22Rv1 (cell line): Measurements from ENCODE around the gene SPRY4.
"Not testable (repeated sequence)": the region's sequence is repeated elsewhere in the genome, so short reads cannot be mapped to it uniquely, and the experiment has no call there.

ENCODE experiments used
- H3K27ac ChIP-seq: fragments of 450-650 bp; 2 replicates; pipeline ENCODE4 v1.5.1; 2017
- CTCF ChIP-seq: fragments of 450-650 bp; IDR thresholded peaks from 2 replicates; pipeline ENCODE4 v1.5.1; 2017; ENCODE audit warnings: mild to moderate bottlenecking
- ZFX ChIP-seq: fragments of 450-650 bp; IDR thresholded peaks from 2 replicates; pipeline ENCODE4 v1.6.1; 2017; ENCODE audit warnings: antibody characterized with exemption, borderline replicate concordance

The SPRY4 gene

DNA sequence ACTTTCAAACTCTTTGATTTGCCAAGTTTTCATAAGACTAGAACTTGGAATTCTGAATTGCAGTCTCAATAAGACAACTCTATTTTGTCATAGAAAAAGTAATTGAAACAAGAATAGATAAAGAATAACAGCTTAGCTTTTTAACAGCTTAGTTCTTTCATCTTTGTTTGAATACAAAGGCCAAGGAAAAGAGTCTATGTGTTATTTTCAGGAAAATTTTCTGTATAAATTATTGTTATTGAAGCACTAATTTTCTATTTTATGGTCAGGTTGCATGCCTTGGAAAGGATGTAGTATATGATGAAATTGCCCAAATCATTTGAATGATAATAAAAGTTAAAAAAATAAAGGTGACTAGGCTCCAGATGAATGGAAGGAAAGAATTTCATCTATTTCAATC is 25.2 kb upstream of the SPRY4 start:
- H3K27ac ChIP-seq: no peak overlapping the region
- TF ChIP-seq CTCF: no peak
- TF ChIP-seq ZFX: no peak

DNA sequence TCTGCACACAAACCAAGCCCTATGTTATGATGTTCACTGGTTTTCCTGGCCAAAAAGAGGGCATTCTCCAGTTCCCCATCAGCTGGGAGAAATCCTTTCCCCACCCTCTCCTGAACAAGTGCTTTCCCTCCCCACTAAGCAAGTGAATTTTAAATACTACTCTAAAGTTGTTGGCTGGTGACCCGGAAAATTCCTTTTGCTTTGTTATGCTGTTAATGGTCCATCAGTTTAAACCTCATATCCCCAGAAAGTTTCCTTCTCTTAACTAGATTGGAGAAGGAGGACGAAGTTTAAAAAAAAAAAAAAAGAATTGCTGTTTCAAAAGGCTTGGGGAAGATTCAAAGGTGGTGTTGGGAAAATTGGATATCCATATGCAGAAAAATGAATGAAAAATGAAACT is 21.9 kb upstream of the SPRY4 start:
- TF ChIP-seq ZFX (no peak), CTCF (no peak)
- H3K27ac ChIP-seq: no peak overlapping the region

- H3K27ac ChIP-seq: not testable (repeated sequence)
Observed at GRCh38 chr5:142344915-142345314, 20.1 kb upstream of the SPRY4 start.

- no peak overlapping the region for H3K27ac ChIP-seq
- TF ChIP-seq CTCF: no peak
- TF ChIP-seq ZFX: no peak
Observed at GRCh38 chr5:142343531-142343930, 18.7 kb upstream of the SPRY4 start.

DNA sequence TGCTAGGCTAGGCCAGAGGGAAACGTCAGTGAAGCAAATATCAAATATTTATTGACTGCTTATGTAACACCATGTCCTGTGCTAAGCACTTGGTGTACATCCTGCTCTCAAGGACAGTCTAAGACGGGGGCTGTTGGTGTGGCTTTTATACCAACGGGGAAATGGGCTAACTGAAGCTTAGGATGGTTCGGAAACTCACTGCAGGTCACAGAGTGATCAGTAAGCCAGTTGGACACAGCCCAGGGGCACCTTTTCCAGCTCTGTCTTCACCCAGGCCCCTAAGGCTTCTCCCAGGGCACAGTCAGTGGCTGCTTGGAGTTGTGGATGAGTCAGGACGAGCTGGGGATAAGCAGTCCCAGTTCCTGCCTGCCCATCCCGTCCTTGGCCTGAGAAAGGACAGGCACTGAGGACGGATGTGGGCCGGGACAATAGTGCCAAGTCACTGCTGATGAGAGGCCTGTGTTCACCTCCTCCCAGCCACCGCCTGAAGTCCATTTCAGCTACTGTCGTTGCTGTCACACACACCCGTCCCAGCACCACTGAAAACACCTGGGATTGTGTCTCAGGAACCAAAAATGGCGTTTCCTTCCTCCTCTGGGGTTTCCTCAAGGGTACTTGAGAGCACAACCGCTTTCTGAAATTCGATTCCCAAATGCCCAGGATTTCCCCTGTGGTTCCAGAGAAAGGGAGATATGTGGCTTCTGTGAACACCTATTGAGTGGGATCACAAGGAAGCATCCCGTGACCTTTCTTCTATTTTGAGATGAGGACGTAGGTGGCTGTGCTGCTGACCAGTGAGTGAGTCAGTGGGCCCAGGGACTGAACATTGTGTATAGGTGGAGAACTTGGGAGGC is 17.5 kb upstream of the SPRY4 start:
- H3K27ac ChIP-seq: peak overlapping the region; percentile 66

GRCh38 chr5:142339781-142340180 is 15.0 kb upstream of the SPRY4 start:
- H3K27ac ChIP-seq: no peak overlapping the region
- TF ChIP-seq ZFX (no peak), CTCF (no peak)

More for the DNA sequence above, 17.5 kb upstream of the SPRY4 start:
- no peak for TF ChIP-seq CTCF
- no peak for TF ChIP-seq ZFX

- TF ChIP-seq ZFX (no peak), CTCF (no peak)
- H3K27ac ChIP-seq: no peak overlapping the region
Observed at GRCh38 chr5:142334538-142334937, 9.7 kb upstream of the SPRY4 start.

DNA sequence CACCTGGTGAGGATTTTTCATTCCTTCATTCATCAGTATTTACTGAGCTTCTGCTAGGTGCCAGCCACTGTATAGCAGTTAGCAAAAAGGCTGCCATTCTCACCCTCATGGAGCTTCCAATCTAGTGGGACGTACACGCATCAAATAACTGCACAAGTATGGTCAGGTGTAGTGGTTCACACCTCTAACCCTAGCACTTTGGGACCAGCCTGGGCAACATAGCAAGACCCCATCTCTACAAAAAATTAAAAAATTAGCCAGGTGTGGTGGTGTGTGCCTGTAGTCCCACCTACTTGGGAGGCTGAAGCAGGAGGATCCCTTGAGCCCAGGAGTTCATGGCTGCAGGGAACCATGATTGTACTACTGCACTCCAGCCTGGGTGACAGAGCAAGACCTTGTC is 8.9 kb upstream of the SPRY4 start:
- H3K27ac ChIP-seq: not testable (repeated sequence)
